Central memory CD8-positive, alpha-beta T cell (primary cell): Measurements from ENCODE around the gene RABIF.

Experiments used
- ATAC-seq: fragments of 150-1000 bp; cut with Tn5 transposase; replicated peaks from 2 replicates; pipeline ENCODE4 v1.10.0; 2022; ENCODE audit warnings: mild to moderate bottlenecking, moderate FRiP score, moderate number of reproducible peaks; ENCODE audit not compliant: poor library complexity, severe bottlenecking; ENCODE audit errors: extremely low read depth
- DNase-seq, 2 donors: peaks; one replicate each; pipeline ENCODE4 v3.0.0; 2021; ENCODE audit warnings: low spot score in 2 of 2
- H3K27ac Mint-ChIP-seq: one replicate; pipeline ENCODE4 v1.8.0; 2022; ENCODE audit warnings: low read depth, mild to moderate bottlenecking, moderate library complexity, mixed read lengths
- H3K27me3 Mint-ChIP-seq: one replicate; pipeline ENCODE4 v1.8.0; 2022; ENCODE audit warnings: mixed read lengths
- H3K36me3 Mint-ChIP-seq: one replicate; pipeline ENCODE4 v1.8.0; 2022; ENCODE audit warnings: mild to moderate bottlenecking, moderate library complexity, mixed read lengths; ENCODE audit not compliant: insufficient read depth
- H3K4me1 Mint-ChIP-seq: one replicate; pipeline ENCODE4 v1.8.0; 2022; ENCODE audit warnings: mixed read lengths
- H3K4me3 Mint-ChIP-seq: one replicate; pipeline ENCODE4 v1.8.0; 2022; ENCODE audit warnings: mild to moderate bottlenecking, moderate library complexity, mixed read lengths
- H3K9me3 Mint-ChIP-seq: one replicate; pipeline ENCODE4 v1.8.0; 2022; ENCODE audit warnings: mixed read lengths

The RABIF gene

GRCh38 chr1:202861420-202862132 lies 27.4 kb downstream of the RABIF start:
- Mint-ChIP-seq H3K4me3 (peak overlapping the region; percentile 80), H3K27ac (no peak overlapping the region), H3K4me1 (peaks cover 13% of the 10 kb centered on the region), H3K36me3 (peaks cover 2% of the 10 kb centered on the region), H3K9me3 (no peaks in the 10 kb centered on the region), H3K27me3 (peaks cover 71% of the 10 kb centered on the region)
- DNase-seq: peak in 1 of 2 donors; percentile 18
- peak; percentile 46 for ATAC-seq

DNA sequence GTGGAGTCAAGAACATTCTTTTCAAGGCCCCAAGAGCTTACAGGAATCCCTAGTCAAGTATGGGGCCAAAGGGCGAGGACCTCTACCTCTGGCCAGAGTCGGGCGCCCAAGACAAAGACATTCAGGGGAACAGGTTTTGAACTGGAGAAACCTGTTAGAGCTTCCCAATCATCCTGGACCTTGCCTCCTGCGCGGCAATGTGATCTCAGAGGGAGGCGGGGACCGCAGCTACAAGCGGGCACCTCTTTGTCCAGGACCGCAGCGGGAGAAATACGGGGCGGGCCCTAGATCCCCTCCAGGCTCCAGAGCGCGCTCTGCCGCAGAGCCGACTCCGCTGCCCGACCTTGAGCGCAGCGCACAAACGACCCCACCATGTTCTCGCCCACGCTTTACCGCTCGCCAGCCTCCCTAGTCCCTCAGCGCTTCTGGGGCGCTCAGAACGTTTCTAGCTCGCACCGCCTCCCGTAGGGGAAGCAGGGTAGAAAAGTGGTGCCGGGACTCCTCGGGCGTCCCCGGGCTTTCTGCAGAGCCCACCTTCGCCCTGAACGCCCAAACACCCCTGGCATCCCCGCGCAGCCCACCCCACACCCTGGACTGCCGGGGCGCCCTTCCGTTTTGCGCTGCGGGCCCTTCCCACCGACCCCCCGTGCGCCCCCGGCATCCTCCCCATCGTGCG lies 28.1 kb downstream of the RABIF start:
- DNase-seq (no peak), ATAC-seq (peak; percentile 59)
- H3K4me1 Mint-ChIP-seq: peaks cover 13% of the 10 kb centered on the region
- no peaks in the 10 kb centered on the region for H3K9me3 Mint-ChIP-seq
- H3K36me3 Mint-ChIP-seq: peaks cover 2% of the 10 kb centered on the region
- H3K4me3 Mint-ChIP-seq: peak overlapping the region; percentile 80
- H3K27ac Mint-ChIP-seq: no peak overlapping the region
- H3K27me3 Mint-ChIP-seq: peaks cover 64% of the 10 kb centered on the region

DNA sequence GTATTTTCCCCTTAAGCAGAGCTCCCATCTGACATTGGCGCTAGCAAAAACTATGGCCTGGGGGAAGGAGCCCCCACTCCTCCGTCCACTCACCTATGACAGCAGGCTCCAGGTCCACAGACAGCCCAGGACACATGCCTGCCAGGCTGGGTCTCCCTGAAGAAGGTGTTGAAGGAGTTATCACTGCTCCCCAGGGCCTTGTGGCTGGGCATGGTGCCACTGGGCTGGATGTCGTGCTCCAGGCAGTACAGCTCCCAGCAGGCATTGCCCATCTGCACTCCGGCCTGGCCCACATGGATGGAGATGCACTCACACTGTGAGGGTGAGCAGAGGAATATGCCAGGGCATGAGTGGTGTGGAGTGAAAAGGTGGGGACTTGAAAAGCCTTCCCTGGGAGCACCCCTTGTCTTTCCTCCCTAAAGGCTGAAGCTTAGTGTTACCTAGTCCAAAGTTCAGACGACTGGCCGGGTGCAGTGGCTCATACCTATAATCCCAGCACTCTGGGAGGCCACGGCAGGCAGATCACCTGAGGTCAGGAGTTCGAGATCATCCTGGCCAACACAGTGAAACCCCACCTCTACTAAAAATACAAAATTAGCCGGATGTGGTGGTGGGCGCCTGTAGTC lies 30.0 kb downstream of the RABIF start:
- H3K27me3 Mint-ChIP-seq: peaks cover 44% of the 10 kb centered on the region
- peaks cover 13% of the 10 kb centered on the region for H3K4me1 Mint-ChIP-seq
- H3K9me3 Mint-ChIP-seq: no peaks in the 10 kb centered on the region
- no peak overlapping the region for H3K4me3 Mint-ChIP-seq
- H3K27ac Mint-ChIP-seq: no peak overlapping the region
- ATAC-seq: no peak
- H3K36me3 Mint-ChIP-seq: peaks cover 2% of the 10 kb centered on the region
- no peak for DNase-seq

DNA sequence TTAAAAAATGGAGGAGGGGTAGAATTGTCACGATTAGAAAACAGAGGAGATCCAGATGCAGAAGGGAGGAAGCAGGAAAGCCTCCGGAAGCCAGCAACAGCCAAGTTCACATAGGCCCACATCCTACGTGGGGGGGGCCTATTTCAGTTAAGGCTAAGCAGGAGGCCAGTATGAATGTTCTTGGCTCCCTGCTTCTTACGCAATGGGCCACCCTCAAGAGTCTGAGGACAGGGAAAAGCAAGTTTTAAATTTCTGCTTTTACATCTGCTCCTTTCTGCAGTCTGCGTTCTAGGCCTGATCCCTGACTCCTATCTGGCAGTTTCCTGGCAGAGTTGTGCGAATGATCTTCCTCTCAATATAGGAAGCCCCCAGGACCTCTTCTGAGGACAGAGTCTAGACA lies 30.6 kb downstream of the RABIF start:
- no peak overlapping the region for H3K27ac Mint-ChIP-seq
- H3K9me3 Mint-ChIP-seq: no peaks in the 10 kb centered on the region
- H3K36me3 Mint-ChIP-seq: peaks cover 2% of the 10 kb centered on the region
- H3K4me1 Mint-ChIP-seq: peaks cover 13% of the 10 kb centered on the region
- ATAC-seq (no peak), DNase-seq (no peak)
- H3K27me3 Mint-ChIP-seq: peaks cover 38% of the 10 kb centered on the region
- H3K4me3 Mint-ChIP-seq: no peak overlapping the region

DNA sequence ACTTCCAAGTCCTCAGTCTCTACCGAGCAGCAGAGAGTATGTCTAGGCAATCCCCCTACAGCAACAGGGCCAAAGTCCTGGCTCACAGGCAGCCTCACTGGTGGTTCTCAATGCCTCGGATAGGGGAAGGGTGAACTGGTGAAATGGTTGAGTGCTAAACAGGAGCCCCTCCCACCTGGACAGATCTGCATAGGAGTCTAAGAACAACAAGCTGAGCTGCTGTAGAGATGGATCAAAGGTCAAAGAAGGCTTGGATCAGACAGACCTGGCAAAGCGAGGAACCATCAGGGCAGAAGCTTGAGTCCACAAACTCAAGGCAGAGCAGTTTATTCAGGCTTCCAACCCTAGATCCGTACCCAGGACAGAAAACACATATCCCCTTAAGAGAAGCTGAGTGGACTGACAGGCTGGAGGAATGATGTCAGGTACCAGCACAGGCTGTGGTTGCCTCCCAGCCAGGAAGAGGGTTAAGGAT lies 31.8 kb downstream of the RABIF start:
- Mint-ChIP-seq H3K27ac (no peak overlapping the region), H3K4me3 (no peak overlapping the region), H3K9me3 (no peaks in the 10 kb centered on the region), H3K36me3 (peaks cover 2% of the 10 kb centered on the region), H3K4me1 (peaks cover 13% of the 10 kb centered on the region), H3K27me3 (peaks cover 27% of the 10 kb centered on the region)
- ATAC-seq (no peak), DNase-seq (no peak)

DNA sequence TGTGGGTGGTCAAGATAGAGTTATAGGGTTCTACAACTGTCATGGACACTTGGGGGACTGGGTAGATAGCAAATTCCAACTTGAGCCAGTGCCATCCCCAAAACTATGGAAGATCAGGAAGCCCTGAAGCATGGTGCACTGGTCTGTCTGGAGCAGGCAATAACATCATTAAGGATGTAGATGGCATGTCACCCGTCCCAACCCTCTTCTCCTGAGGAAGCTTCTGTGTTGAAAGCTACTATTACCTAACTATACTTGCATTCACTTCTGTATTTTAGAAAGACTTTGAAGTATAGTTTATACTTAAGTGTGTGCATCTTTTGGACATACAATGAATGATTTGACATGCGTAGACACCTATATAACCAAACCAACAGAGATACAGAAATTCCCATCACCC lies 32.9 kb downstream of the RABIF start:
- ATAC-seq: no peak

GRCh38 chr1:202854787-202855186 lies 34.2 kb downstream of the RABIF start:
- H3K27ac Mint-ChIP-seq: no peak overlapping the region
- no peaks in the 10 kb centered on the region for H3K9me3 Mint-ChIP-seq
- DNase-seq (no peak), ATAC-seq (no peak)
- no peak overlapping the region for H3K4me3 Mint-ChIP-seq
- H3K36me3 Mint-ChIP-seq: no peaks in the 10 kb centered on the region
- H3K27me3 Mint-ChIP-seq: peaks cover 7% of the 10 kb centered on the region
- H3K4me1 Mint-ChIP-seq: no peaks in the 10 kb centered on the region

More for the DNA sequence above, 32.9 kb downstream of the RABIF start:
- no peak for DNase-seq
- no peak overlapping the region for H3K4me3 Mint-ChIP-seq
- peaks cover 15% of the 10 kb centered on the region for H3K27me3 Mint-ChIP-seq
- no peak overlapping the region for H3K27ac Mint-ChIP-seq
- no peaks in the 10 kb centered on the region for H3K9me3 Mint-ChIP-seq
- H3K4me1 Mint-ChIP-seq: peaks cover 1% of the 10 kb centered on the region
- H3K36me3 Mint-ChIP-seq: no peaks in the 10 kb centered on the region

GRCh38 chr1:202852163-202852904 lies 36.6 kb downstream of the RABIF start:
- Mint-ChIP-seq H3K36me3 (no peaks in the 10 kb centered on the region), H3K4me1 (no peaks in the 10 kb centered on the region), H3K9me3 (no peaks in the 10 kb centered on the region), H3K27ac (no peak overlapping the region), H3K27me3 (no peaks in the 10 kb centered on the region), H3K4me3 (no peak overlapping the region)
- DNase-seq (no peak), ATAC-seq (no peak)

DNA sequence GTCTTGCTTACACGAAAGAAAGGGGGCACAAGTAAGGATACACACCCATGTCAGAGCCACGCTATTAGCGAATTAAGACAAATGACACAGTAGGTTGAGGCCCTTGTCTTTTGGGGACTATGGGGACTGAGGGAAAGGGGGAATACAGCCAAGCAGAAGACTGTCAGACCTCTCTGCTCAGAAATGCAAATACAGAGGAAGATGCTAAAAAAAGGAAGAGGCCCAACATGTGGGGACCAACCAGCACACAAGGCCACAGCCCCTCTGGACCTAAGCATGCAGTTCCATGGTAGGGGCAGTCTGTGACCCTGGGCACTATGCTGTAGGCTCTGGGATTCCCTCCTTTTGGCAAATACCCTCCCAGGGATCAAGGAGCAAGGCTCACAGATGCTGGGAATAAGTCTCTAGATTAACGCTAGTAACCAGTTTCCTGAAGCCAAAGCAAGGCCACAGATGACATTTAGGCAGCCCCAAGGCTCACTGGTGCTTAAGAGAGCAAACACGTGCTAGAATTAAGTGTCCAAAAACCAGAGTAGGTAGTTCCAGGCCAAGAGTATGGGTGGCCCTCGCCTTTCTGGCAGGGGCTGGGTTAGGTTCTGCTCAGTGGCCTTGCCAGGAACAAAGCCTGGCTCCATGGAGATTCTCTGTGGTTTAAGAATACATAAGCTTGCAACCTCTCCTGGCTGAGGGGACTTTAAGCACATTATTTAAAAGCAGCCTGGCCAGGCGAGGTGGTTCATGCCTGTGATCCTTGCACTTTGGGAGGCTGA lies 38.2 kb downstream of the RABIF start:
- no peaks in the 10 kb centered on the region for H3K36me3 Mint-ChIP-seq
- H3K27me3 Mint-ChIP-seq: no peaks in the 10 kb centered on the region

GRCh38 chr1:202848191-202848542 lies 40.8 kb downstream of the RABIF start:
- H3K4me3 Mint-ChIP-seq: no peak overlapping the region
- ATAC-seq (no peak), DNase-seq (no peak)
- no peak overlapping the region for H3K27ac Mint-ChIP-seq
- no peaks in the 10 kb centered on the region for H3K9me3 Mint-ChIP-seq
- H3K4me1 Mint-ChIP-seq: no peaks in the 10 kb centered on the region
- H3K27me3 Mint-ChIP-seq: no peaks in the 10 kb centered on the region
- no peaks in the 10 kb centered on the region for H3K36me3 Mint-ChIP-seq

More for the DNA sequence above, 38.2 kb downstream of the RABIF start:
- ATAC-seq: no peak
- DNase-seq: no peak
- Mint-ChIP-seq H3K27ac (no peak overlapping the region), H3K9me3 (no peaks in the 10 kb centered on the region), H3K4me1 (no peaks in the 10 kb centered on the region), H3K4me3 (no peak overlapping the region)

- Mint-ChIP-seq H3K9me3 (no peaks in the 10 kb centered on the region), H3K27ac (no peak overlapping the region), H3K27me3 (no peaks in the 10 kb centered on the region), H3K4me3 (no peak overlapping the region), H3K4me1 (no peaks in the 10 kb centered on the region), H3K36me3 (no peaks in the 10 kb centered on the region)
- DNase-seq (no peak), ATAC-seq (no peak)
Observed at GRCh38 chr1:202844935-202845334, 44.0 kb downstream of the RABIF start.

GRCh38 chr1:202844259-202844658 lies 44.7 kb downstream of the RABIF start:
- Mint-ChIP-seq H3K4me1 (no peaks in the 10 kb centered on the region), H3K27ac (no peak overlapping the region), H3K9me3 (no peaks in the 10 kb centered on the region), H3K4me3 (no peak overlapping the region), H3K36me3 (no peaks in the 10 kb centered on the region), H3K27me3 (no peaks in the 10 kb centered on the region)
- no peak for ATAC-seq
- DNase-seq: no peak
